IMR-90 (cell line): ENCODE measurements around the gene PPP1R14C.

Experiments
- CTCF ChIP-seq: conservative IDR thresholded peaks from 2 replicates; pipeline ENCODE4 v1.5.1; 2012; ENCODE audit warnings: mild to moderate bottlenecking, low read depth, low read length, improper control_type of control experiment
- MAZ ChIP-seq: IDR thresholded peaks from 2 replicates; pipeline ENCODE4 v1.6.1; 2012; ENCODE audit warnings: low read depth, mild to moderate bottlenecking, low read length, improper control_type of control experiment, moderate library complexity, borderline replicate concordance
- POLR2A ChIP-seq: IDR thresholded peaks from 2 replicates; pipeline ENCODE4 v1.6.1; 2012; ENCODE audit warnings: mild to moderate bottlenecking, low read depth, low read length
- RAD21 ChIP-seq: IDR thresholded peaks from 2 replicates; pipeline ENCODE4 v1.6.1; 2012; ENCODE audit warnings: low read length, improper control_type of control experiment

- TF ChIP-seq CTCF (no peak), RAD21 (no peak), POLR2A (no peak), MAZ (no peak)
These were observed 130.1 kb downstream of the PPP1R14C start for GRCh38 chr6:150272976-150273315.
